ENCODE measurements around the gene SLC1A3. TPM values are rescaled to one million over a fixed set of nuclear protein-coding genes. Genes with fewer than 3 reads are reported as not detected.
A peak's percentile ranks its signal among the peaks of the same experiment; 100 is the strongest.

Gene SLC1A3
- total RNA-seq, 1 donor from 2014 or later: not detected

DNA sequence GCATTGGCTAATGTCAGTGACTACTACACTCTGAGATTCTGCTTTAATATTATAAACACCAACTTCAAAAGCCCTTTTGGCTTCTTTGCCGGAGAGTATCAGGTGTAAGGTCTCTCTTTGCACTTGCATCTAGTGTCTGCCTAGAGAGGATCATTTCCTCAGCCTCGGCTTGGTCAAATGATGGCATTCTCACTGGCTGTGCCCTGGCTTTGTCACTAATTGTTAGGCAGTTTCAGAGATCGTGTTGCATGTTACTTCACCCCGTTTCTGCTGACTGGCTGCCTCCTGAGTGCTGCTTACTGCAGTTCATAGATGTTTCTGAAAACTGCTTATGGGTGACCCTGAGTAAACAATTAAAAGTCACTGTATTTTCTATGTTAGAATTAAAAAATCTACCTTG, 48.8 kb downstream of the SLC1A3 start:
- no peak for DNase-seq (ENCODE audit: low read depth in 2 of 2)

DNA sequence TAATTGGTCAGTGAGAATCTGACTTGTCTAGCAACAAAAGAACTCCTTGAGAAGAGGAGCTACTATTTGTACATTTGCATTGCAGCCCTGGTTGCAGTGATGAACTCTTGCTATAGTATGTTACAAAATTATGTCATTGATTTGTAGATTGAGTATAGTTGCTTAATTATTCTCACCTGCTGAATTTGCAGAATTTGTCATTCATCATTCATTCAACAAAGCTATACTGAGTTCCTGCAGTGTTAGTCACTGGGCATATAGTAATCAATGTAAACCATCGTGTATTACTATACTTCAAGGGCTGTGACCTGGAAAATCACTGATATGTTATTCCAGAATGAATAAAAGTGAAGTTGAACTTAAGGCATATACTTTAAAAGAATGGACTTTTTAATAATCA, 50.1 kb downstream of the SLC1A3 start:
- no peak for DNase-seq (ENCODE audit: low read depth in 2 of 2)

DNA sequence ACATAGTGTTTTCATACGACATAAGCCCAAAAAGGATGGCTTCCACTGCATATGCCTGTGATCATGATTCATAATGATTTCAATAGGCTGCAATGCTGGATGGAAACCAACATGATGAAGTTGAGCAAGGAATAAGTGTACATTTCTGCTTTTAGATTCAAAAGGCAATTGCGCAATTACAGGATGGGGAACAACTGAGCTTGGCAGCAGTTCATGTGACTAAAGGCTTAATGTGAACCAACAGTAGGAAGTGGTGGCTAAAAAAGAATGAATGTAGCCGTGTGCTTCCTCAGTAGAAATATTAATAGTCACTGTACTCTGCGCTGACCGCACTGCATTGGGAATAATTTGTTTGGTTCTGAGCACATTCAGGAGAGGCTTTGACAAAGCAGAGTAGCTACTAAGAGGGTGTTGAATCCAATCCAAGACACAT, 51.2 kb downstream of the SLC1A3 start:
- DNase-seq (ENCODE audit: low read depth in 2 of 2): peak; percentile 87 to 98

DNA sequence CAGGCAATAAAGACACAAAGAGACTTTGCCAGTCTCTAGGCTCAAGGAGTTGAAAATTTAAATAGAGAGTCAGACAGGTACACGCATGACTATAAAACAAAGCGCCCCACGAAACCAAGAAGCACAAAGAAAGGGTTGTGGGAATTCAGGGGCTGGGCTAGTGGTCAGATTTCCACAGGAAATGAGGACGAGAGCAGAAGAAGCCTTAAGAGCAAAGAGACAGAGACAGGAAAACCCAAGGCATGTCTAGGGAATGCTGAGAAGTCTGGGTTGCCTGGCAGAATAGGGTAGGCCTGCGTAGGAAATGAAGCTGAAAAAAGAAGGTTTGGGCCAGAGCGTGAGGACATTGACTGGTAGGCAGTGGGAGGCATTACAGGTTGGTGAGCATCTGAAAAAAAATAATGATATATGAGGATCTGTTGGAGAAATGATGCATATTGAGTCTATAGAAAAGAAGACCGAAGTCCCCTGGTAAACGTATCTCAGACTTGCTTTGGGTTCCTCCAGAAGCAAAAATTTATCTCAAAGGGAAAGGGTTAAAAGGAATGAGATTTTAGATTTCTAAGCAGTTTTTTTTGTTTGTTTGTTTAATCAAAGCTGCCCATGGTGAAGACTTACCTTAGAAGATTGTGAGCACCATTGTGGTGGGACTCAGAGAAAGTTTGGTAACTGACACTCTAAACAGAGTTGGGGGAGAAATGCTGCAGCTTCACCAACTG, 51.8 kb downstream of the SLC1A3 start:
- peak; percentile 3 to 12 for DNase-seq (ENCODE audit: low read depth in 2 of 2)

DNA sequence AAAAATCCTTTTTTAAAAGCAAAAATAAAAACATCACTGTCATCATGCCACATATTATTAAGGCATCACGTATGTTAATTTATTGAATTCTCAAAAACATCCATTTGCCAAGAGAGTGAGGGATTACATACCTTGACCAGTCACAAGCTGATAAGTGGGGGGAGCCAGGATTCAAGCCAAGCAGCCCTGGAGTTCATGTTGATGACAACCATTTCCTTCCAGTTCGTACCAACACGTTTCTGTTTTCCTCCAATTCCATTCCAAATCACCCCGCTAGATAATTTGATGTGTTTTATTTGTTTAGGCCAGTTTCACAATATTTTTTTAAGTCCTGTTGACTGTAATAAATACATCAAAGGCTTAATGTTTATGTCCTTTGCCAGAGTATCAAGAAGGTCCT, 53.0 kb downstream of the SLC1A3 start:
- DNase-seq (ENCODE audit: low read depth in 2 of 2): peak in 1 of 2 donors; percentile 91

DNA sequence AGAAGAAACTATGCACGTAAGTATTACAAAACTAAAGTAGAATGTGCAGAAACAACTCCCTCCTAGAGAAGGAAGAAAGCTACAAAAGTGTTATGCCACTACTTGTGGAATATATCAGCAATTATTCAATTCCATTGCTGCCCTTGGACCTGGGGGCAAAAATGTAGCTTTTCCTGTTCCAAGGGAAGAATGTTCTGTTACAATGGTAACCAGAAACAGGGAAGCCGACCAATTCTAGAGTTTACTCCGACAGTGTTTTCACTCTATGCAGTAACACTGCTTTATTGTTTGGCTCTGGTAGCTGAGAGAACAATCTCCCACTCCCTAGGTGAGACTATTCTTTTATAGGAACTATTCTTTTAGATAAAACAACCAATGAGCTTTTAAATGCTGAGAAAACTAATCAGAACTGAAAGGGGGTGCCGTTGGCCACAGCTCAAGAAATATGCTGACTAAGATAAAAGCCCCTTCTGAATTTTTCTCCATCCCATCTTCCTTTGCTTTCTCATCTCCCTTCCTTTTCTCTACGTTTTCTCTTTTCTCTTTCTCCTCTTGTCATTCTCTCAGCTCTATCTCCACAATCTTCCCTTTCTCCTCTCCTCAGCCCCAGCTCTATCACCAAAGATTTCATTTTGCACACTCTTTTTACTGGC, 54.1 kb downstream of the SLC1A3 start:
- DNase-seq (ENCODE audit: low read depth in 2 of 2): peak in 1 of 2 donors; percentile 82

DNA sequence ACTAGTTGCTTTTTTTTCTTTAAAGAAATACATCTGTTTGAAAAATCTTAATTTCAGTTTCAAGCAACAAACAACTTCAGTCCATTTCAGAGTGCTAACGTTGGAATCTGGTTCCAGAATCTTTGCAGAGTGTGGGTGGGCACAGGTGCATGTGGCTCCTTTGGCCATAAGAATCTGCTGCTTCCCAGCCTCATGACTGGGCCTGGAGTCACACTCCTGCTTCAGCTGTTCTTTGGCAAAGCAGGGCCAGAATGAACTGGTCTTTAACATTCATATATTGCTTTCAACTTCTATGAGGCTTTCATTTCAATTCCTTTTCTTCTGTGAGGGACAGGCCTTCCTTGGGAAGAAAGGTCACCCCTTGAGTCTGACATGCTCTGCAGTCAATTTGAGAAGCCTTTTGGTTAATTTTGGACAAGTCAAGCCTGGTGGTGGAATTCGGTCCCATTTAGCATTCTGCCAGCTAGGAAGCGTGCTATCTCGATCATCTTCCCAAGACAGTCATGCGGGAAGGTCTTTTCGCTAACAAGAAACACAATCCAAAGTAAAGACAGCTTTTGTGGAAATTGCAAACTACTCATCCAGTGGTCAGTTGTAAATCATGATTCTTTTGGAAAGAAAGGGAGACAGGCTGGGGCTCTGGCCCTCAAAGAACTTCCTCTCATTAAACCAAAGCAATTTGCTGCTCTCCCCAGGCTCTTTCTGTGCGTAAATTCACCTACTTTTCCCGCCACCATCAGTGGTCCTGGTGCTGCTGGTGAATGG, 55.2 kb downstream of the SLC1A3 start:
- DNase-seq (ENCODE audit: low read depth in 2 of 2): no peak

DNA sequence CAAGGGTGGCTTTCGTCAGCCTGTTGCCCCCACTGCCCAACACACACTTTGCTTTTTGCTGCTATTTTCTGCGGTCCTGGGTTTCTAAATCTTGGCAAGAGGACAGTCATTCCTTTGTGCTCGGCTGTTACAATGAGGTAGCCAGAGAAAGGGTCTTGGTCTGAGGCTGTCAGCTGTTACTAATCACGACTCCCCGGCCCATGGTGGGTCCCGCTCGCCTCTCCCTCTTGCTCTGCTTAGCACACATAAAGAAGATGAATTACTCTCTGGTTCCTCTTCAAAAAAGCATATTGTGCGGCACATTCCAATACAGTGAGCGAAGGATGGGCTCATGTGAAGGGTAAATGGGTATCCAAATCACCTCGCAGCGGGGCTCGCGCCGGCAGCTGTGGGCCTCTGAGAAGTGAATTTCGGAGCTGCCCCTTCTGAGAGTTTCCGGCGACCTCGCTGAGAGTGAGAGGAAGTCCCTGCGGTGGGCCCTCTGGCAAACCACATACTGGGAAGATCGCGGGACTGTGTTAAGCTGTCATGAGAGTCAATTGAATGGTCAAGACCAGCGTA, 56.0 kb downstream of the SLC1A3 start:
- no peak for DNase-seq (ENCODE audit: low read depth in 2 of 2)

DNA sequence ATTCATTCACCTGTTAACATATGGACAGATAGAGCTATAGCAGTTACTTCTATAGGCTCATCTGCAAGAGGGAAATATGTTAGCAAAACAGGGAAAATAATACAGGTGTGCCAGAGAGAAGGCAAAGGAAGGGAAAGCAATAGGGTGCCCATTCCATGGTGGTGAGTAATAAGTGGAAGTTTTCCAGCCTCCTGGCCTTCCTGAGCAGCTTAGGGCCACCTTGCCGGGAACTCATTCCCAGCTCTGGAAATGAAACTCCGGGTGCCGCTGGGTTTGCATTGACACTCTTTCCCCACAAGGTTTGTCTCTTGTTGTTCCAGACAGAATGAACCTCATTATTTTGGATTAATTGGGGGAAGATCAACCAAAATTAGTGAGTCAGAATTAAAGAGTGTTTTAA, 58.4 kb downstream of the SLC1A3 start:
- DNase-seq (ENCODE audit: low read depth in 2 of 2): no peak

DNA sequence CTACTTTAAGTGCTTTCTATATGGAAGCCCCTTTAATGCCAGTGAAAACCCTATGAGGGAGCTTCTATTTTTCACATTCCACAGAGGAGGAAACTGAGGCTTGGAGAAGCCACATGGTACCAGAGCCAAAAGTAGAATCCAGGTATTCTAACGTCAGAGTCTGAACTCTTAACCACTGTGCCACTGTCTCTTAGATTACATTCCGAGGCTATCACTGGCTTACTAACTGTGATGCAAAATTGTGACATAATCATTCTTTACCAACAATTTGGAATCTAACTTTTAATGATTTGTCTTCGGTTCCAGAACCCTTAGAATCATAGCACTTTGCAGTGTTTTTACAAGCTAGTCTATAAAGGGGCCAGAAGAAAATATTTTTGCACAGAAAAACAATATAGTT, 59.2 kb downstream of the SLC1A3 start:
- no peak for DNase-seq (ENCODE audit: low read depth in 2 of 2)

DNA sequence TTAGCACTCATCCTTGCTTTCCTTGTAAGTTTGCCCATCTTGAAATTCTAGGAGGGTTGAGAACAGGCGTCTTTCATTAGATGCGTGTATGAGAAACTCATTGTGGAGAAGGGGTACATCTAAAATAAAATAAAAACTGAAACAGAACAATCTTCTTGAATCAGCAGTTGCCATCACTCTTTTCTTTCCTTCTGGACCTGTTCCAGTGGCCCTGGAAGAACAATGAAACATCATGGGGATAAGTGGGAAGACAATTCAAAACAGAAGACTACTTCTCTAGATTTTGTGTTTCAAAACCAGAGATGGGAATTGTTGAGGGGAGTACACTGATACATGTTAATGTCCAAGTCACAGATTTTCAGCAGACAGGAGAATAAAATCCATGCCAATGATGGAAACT, 59.9 kb downstream of the SLC1A3 start:
- DNase-seq (ENCODE audit: low read depth in 2 of 2): no peak

DNA sequence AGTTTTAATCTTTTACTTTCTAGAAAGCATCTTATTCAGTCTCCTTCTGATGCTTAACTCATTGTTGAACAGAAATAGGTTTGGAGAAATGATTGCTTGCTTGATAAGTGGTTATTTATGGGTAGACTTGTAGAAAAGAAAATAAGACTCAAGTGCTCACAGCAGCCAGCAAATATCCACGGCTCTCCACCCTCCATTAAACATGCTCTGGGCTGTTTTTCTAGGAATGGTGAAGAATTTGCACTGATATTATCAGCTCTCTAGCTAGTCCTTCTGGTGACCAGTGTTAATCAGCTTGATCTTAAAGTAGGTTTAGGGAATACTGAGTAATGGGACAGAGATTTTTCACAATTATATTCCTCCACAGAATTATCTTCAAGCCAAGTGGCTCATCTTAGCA, 60.6 kb downstream of the SLC1A3 start:
- no peak for DNase-seq (ENCODE audit: low read depth in 2 of 2)

DNA sequence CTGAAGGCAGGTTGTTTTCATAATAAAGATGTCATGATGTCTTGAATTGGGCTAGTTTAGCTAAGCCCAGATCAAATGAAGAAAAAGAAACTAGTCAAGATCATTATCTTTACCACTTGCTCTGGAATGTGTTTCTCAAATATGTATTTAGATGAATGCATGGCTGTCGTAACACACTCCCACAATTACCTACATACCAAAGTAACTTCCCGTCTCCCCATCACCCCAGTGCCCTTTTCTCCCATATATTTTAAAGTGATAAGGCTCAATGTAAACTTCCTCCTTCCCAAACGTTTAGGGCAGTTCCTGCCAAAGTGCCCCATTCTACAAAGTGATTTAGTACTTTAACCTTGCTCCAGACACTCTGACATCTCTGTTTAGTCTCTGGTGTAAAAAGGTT, 61.4 kb downstream of the SLC1A3 start:
- no peak for DNase-seq (ENCODE audit: low read depth in 2 of 2)

DNA sequence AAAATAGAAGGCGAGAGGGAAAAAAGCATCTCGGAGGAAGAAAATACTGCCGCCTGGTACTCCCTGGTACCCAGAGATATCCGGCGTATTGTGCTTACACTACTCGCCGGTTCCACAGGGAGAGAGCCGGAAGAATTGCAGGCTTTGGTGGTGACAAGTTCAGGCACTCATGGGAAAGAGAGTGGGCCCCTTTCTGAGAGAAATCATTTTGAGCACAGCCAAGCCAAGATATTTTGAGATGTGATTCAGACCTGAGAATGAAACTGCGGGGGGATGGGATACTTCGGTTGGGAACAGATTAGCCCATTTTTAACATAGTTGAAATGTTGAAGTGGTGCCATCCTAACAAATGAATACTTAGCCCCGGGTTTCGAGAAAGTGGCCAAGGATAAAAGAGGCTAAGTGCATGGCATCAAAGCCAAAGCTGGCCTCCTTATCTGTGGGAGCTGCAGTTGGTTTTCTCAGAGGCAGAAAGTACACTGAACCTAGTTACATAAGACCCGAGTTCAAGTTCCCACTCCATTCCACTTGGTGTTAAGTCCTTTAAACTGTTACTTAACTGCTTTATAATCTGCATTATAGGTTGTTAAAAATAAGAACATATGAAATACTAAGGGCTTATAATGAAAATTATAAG, 62.7 kb downstream of the SLC1A3 start:
- DNase-seq (ENCODE audit: low read depth in 2 of 2): no peak

DNA sequence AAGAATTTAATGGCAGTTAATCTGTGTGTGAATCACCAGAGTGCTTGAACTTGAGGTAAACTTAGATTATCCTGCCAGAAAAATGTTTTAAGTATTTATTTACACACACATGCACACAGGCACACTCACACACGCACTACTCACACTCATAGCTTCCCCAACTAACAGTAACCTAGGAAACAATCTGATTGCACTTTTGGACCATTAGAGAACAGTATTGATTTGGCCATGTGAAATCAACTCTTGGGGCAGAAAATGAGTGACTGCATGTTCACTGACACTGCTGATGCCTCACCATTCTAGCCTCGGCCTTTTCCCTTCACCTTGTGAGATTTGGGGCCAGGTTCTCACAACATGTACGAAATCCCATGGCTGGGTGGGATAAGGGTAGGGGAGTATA, 64.1 kb downstream of the SLC1A3 start:
- no peak for DNase-seq (ENCODE audit: low read depth in 2 of 2)

DNA sequence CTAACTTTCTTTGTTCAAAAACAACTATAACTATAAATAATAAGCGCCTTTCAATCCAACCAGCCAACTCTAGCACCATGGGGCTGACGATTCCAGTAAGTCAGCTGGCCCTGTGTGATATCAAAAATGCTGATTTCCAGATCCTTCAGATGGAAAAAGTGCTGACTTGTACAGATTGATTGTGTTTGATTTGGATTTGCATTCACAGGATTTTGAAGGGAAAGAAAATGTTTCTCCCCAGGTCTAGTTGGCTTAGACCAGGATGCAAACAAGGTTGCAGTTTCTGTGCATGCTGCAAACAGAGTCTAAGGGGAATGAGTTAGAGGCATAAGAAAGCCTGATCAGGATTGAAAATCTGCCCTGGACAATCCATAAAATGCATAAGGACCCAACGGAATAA, 68.9 kb downstream of the SLC1A3 start:
- DNase-seq (ENCODE audit: low read depth in 2 of 2): no peak

DNA sequence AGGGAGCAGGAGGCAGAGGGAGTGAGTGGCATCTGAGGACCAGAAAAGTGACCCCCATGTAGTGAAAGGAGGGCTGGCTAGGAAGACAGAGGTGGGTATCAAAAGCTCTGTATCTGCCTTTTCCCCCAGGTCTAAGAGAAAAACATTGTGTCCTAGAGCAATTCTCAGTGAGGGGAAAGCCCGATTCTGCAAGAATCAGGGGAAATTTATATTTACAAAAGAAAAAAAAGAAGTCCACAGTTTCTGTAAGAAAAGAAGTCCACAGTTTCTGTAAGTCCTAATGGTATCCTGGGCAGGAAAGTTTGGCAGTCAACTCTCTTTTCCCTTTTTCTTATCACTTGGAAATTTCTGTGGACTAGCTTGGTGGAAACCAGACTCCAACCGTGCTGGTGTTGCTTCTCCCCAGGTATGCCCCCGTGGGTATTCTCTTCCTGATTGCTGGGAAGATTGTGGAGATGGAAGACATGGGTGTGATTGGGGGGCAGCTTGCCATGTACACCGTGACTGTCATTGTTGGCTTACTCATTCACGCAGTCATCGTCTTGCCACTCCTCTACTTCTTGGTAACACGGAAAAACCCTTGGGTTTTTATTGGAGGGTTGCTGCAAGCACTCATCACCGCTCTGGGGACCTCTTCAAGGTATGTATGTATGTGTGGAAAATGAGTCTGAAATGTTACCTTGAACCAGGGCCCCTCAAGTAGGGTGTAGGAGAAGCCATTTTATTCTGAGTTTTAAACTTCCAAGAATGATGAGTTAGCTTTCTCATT, 73.0 kb downstream of the SLC1A3 start:
- no peak for DNase-seq (ENCODE audit: low read depth in 2 of 2)

DNA sequence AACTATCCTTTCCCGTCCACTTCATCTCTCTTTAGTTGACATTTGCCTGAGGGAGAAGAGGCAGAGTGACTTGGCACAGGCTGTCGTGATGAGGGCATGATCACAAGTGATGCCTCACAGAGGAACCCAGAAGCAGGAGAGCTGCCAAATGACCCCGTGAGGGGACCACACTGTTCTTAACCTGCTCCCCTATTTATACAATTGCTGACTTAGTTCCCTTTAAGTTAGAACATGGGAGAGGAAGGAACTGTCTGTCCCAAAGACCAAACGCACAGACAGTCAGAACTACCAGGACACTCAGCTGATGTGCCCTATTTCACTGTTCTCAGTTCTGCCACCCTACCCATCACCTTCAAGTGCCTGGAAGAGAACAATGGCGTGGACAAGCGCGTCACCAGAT, 73.7 kb downstream of the SLC1A3 start:
- no peak for DNase-seq (ENCODE audit: low read depth in 2 of 2)

DNA sequence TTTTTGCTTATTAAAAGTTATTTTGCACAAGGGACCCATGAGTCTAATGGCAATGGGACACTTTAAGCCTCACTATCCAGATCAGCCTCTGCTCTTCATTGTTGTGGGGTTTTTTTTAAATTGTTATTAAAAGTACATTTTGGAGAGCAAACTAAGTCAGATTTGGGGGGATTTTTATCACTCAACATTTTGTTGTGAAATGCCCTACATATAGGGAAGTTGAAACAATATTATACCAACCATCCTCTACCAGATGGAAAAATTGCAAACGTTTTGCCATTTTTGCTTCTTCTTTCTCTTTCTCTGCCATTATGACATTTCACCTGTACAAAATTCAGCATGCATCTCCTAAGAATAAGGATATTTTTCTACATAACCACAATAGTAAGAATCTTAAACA, 75.3 kb downstream of the SLC1A3 start:
- no peak for DNase-seq (ENCODE audit: low read depth in 2 of 2)

DNA sequence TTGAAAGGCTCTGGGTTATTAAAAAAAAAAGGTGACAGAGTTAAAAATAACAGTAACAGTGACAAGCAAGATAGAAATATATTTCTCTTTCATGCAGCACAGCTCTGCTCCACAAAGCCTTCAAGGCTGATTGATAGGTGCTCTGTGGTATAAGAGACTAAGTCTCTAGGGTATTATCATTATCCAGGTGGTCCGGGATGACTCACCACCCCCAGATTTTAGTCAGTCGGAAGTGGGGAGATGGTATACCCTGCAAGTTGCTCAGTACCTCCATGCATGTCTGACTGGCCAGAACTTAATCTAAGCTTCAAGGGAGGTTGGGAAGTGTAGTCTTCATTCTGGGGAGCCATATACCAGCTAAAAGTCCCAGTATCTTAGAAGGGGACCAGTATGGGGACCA, 76.1 kb downstream of the SLC1A3 start:
- DNase-seq (ENCODE audit: low read depth in 2 of 2): no peak

DNA sequence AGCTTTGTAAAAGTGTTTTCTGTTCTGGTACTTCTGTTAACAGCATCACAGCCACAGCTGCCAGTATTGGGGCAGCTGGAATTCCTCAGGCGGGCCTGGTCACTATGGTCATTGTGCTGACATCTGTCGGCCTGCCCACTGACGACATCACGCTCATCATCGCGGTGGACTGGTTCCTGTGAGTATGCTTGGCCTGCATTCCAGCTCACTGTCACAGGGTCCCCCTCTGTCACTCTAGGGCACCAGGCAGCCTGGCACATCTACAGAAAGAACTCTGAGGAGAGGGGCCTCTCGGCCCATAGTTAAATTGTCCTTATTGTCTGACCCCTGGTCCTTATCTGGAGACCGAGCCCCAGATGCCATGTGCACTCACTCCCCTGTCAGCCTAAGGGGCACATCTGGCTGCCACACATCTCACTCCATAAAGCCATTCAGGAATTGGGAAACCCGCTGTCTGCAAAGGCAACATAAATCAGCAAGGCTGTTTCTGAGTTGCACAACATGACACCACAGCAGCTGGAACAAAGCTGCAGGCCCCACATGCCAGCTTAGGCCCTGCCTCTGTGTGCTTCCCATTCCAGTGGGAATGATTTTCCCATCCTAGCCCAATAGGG, 77.5 kb downstream of the SLC1A3 start:
- no peak for DNase-seq (ENCODE audit: low read depth in 2 of 2)

Data from lung microvascular endothelial cell (primary cell).